ENCODE data around the gene RPL13A.

Gene RPL13A

DNA sequence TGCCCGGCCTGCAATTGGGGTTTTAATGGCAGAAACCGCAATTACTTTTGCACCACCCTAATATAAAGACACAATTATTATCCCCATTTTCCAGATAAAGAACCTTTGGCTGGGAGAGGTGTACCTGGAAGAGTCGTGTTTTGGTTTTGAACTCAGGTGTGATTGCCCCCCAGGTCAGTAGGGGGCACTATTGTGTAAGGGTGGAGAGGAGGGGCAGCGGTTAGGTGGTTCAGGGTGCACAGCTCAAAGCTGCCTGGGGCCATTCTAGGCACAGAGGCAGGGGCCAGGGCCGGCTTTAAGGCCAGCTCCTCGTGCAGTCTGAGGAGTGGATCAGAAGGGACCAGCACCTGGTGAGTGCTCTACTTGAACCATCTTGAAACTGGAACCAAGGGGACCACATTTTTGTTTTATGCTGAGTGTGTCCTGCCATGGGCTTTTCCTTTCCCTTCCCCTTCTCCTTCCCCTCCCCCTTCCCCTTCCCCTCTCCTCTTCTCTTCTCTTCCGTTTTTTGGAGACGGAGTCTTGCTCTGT, 19.2 kb downstream of the RPL13A start:
- peak; percentile 61 to 73 for DNase-seq (ENCODE audit: low read depth in 2 of 2)

DNA sequence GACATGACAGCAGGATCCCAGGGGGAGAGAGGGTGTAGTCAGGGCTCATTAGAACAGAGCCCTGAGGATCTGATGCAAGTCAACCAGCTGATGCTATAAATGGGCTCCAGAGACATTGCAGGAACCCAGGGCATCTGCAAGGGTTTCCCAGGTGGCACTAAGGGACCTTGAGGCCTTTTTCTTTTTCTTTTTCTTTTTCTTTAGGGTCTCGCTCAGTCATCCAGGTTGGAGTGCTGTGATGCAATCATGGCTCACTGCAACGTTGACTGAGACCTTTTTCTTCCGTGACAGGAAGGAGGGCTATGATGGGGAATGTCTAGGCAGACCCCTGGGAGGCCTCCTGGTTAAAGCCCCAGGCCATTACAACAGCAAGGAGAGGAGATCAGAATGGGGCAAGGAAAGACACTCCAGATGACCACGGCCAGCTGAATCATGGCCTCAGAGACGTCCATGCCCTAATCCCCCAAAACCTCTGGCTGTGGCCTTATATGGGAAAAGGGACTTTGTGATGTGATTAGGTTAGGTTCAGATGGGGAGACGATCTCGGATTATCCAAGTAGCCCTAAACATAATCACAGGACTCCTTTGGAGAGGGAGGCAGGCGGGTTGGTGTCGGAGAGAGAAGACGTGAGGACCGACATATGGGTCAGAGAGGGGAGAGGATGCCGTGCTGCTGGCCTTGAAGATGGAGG, 20.5 kb downstream of the RPL13A start:
- no peak for DNase-seq (ENCODE audit: low read depth in 2 of 2)

DNA sequence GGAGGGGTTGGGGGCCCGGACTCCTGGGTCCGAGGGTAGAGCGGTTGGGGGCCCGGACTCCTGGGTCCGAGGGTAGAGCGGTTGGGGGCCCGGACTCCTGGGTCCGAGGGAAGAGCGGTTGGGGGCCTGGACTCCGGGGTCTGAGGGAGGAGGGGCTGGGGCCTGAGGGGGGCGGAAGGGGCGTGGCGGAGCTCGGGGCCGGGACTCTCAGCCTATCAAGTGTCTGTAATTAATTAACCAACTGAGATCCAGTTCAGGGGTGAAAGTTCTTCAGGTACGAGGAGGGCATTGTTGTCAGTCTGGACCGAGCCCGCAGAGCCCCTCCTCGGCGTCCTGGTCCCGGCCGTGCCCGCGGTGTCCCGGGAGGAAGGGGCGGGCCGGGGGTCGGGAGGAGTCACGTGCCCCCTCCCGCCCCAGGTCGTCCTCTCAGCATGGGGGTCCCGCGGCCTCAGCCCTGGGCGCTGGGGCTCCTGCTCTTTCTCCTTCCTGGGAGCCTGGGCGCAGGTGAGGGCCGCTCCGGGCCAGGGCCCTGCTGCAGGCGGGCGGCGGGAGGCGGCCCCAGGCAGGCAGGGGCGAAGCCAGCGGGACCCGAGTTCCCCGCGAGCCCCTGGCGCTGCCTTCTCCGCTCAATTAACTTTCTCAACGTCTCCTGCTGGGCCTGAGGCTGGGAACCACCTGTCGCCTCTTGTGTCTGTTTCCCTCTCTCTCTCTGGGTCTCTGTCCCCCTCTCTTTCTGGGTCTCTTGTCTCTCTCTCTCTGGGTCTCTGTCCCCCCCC, 25.8 kb downstream of the RPL13A start:
- DNase-seq (ENCODE audit: low read depth in 2 of 2) = peak in 1 of 2 donors; percentile 42

DNA sequence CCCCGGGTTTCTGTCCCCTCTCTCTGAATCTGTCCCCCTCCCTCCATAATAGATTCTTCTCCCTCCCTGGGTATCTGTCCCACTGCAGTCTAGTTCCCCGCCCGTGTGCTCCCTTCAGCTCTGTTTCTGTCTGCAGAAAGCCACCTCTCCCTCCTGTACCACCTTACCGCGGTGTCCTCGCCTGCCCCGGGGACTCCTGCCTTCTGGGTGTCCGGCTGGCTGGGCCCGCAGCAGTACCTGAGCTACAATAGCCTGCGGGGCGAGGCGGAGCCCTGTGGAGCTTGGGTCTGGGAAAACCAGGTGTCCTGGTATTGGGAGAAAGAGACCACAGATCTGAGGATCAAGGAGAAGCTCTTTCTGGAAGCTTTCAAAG, 26.3 kb downstream of the RPL13A start:
- no peak for DNase-seq (ENCODE audit: low read depth in 2 of 2)

DNA sequence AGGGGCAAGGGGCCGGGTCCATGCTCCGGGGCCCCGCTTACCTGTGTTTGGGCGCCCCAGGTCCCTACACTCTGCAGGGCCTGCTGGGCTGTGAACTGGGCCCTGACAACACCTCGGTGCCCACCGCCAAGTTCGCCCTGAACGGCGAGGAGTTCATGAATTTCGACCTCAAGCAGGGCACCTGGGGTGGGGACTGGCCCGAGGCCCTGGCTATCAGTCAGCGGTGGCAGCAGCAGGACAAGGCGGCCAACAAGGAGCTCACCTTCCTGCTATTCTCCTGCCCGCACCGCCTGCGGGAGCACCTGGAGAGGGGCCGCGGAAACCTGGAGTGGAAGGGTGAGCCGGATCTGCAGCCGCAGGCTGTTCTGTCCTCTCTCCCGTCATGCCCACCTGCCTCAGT, 26.7 kb downstream of the RPL13A start:
- DNase-seq (ENCODE audit: low read depth in 2 of 2) = no peak

DNA sequence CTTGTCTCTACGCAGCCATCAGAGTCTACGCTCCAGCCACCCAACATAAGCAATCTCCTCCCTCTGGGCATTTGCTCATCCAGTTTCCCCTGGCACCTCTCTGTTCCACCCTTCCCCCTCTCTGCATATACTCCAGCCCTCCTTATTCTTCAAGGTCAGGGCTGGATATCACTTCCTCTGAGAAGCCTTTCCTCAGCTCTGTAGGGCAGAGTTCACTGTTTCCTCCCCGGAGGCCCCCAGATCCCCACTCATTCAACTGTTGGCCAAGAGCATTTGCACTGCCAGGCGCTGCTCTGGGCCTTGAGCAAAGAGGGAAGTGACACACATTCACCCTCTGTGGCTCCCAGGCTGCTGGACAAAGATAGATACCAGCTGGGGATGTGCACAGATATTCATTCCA, 28.4 kb downstream of the RPL13A start:
- DNase-seq (ENCODE audit: low read depth in 2 of 2) = no peak

DNA sequence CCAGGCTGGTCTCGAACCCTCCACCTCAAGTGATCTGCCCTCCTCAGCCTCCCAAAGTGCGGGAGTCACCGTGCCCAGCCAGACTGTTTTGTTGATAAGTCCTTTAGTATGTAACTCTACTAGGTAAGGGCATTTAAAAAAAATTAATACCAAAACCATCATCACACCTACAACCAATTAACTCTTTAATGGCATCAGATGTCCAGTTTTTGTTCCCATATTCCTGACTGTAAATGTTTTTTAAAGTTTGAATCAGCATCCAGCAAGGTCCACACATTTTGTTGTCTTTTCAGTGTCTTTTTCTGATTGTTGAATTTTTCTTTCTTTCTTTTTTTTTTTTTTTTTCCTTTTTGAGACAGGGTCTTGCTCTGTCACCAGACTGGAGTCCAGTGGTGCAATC, 30.6 kb downstream of the RPL13A start:
- DNase-seq (ENCODE audit: low read depth in 2 of 2) = no peak

DNA sequence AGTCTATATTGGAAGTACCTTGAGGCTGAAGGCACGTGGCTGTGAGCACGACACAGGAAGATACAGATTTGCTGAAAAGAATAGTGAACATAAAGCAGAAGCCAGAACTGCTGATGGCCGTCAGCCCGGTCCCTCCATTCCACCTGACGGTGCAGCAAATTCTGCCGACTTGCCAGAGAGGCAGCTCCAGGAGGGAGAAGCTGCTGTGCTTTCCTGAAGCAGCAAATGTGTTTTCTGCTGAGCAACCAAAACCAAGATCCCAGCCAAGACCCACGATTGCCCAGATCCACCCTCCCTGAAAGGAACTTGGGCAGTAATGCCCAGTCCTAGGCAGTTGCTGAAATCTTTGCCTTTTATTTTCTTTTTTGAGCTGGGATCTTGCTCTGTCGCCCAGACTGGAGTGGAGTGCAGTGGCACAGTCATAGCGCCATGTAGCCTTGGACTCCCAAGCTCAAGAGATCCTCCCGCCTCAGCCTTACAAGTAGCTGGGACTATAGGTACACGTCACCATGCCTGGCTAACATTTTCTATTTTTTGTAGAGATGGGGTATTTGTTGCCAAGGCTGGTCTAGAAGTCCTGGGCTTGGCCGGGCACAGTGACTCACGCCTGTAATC, 33.4 kb downstream of the RPL13A start:
- no peak for DNase-seq (ENCODE audit: low read depth in 2 of 2)

DNA sequence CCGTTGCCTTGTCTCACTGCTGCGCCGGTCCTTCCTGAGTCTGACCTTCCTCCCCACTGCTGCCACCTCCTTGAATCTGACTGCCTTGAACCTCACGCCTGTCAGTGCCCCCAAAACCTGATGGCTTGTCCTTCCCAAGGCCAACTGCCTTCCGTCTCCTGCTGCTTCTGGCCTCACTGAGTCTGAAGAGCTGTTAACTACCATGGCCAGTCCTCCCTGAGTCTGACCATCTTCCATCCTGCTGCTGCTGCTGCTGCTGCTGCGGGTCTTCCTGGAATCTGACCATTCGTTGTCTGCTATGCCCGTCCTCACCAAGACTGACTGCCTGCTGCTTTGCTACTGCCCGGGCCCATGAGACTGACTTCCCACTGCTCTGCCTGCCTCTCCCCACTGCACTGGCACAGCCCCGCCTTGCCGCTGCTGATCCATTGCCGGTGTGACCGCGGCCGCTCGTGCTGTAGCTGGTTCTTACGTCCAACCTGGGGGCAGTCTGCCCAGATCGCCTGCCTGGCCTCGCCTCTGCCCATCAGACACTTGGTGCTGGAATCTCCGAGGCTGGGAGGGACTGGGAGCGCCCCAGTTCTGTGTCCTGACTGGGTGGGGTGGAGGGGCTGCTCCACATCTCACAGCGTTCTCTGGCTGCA, 37.5 kb downstream of the RPL13A start:
- no peak for DNase-seq (ENCODE audit: low read depth in 2 of 2)

DNA sequence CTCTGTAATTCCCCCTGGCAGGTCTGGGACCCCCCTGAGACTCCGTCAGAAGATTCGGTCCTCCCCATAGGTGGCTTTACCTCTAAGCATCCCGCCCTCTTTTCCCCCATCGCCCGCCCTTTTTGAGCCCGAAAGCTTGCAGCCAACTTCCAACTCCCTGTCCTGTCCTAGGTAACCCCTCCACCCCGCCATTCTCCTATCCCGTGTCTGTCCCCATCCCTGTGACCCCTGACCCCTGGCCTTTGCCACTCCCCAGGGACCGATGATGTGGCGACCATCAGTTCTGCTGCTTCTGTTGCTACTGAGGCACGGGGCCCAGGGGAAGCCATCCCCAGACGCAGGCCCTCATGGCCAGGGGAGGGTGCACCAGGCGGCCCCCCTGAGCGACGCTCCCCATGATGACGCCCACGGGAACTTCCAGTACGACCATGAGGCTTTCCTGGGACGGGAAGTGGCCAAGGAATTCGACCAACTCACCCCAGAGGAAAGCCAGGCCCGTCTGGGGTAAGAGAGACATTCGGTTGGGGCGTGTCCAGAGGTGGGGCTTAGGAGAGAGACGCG, 40.9 kb downstream of the RPL13A start:
- no peak for DNase-seq (ENCODE audit: low read depth in 2 of 2)

DNA sequence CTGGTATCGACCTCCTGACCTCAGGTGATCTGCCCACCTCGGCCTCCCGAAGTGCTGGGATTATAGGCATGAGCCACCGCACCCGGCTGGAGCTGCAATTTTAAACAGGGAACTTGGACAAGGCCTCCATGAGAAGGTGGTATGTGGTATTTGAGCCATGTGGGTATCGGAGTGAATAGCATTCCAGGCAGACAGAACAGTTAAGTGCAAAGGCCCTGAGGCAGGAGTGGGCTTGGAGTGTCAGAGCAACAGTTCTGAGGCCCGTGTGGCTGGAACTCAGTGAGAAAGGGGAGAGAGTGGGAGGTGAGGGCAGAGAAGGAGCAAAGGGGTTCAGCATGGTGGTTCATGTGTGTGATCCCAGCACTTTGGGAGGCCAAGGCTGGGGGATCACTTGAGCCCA, 43.3 kb downstream of the RPL13A start:
- DNase-seq (ENCODE audit: low read depth in 2 of 2) = no peak

DNA sequence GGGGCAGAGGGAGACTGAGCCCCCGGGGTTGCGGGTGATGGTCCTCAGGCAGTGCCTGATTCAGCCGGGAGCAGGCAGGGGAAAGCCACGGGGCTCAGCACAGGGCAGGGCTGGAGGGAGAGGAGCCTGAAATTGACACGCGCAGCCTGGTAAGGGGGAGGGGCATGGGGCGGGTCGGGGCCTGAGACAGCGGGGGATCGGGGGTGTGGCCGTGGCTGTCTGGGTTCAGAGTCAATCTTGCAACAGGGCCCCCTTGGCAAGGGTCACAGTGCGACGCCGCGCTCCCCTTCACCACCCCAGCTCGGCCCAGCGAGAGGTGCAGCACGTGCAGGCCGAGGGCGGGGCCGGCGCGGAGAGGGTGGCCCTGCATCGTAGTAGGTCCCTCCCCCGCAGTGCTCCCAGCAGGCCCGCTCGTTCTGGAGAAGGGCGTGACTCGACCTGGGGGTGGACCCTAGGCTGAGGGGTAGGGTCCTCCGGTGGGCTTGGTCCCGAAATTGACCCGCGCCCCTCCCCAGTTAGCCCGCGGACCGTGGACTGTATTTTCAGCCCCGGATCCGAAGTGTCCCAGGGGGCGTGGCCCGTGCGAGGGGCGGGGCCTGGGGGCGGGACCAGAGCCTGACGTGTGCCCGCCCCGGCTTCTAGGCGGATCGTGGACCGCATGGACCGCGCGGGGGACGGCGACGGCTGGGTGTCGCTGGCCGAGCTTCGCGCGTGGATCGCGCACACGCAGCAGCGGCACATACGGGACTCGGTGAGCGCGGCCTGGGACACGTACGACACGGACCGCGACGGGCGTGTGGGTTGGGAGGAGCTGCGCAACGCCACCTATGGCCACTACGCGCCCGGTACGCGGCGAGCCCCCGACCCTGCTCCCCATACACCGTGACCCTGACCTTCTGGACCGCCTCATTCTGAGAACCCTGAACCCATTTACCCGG, 46.4 kb downstream of the RPL13A start:
- peak; percentile 85 to 88 for DNase-seq (ENCODE audit: low read depth in 2 of 2)

DNA sequence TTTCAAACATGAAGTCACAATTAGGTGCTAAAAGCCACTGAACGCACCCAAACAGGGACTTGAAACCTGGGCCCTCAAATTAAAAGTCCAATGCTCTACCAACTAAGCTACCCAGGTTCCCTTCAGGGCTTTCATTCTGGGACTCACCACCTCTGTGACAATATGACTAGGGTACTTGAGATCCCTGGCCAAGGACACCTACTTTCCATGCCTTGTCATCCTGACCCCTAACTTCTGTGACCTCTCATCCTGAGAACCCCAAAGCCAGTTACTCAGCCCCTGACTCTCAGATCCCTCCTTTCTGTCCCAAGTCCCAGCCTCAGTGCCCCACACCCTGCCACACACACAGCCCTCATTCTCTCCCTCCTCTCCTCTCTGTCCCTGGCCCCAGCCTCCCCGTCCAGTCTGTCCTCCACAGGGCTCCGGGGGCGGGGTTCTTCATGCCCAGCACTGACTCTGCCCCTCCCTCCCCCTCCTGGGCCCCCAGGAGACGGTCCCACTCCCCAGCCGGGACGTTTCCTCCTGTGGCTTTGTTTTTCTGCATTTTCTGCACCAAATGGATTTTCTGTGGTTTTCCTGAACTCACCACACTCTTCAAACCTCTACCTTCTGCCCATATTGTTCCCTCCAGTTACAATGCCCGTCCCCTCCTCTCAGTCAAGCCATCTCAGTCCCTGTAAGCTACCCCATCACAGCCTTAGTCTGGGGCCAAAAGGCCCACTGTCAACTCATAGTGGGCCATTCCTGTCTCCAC, 47.4 kb downstream of the RPL13A start:
- no peak for DNase-seq (ENCODE audit: low read depth in 2 of 2)

DNA sequence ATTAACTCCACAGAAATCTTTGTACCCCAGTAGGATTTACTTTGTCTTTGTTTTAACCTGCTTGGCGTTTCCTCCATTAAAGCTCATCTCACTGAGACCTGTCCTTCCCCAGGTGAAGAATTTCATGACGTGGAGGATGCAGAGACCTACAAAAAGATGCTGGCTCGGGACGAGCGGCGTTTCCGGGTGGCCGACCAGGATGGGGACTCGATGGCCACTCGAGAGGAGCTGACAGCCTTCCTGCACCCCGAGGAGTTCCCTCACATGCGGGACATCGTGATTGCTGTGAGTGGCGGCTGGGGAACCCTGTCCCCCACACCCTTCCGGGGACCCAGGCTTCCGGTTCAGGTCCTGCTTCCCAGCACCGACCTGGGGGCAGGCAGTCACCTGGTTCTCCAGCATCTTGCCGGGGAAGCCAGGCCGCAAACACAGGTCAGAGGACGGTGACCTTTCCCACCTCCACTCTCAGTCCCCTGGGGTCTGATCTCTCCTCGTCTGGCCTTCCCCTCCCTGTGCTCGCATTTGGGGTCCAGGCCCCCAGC, 49.6 kb downstream of the RPL13A start:
- no peak for DNase-seq (ENCODE audit: low read depth in 2 of 2)

DNA sequence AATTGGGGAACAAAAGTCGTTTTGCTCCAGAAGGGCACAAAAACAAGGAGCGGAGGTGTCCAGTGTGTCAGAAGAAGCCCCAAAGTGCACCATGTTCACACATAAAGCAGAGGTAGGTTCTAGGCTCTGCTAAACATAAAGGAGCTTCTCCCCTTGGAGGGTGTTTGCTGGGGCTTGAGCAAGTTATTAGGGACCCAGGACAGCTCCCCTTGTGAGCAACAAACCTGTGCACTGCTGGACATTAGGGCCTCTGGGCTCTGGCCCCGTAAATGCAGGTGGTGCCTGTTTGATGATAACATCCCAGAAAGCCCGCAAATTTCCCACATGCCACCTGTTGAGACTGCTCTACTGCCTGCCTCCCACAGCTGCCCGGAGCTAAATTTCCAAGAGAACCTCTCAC, 51.2 kb downstream of the RPL13A start:
- DNase-seq (ENCODE audit: low read depth in 2 of 2) = no peak

DNA sequence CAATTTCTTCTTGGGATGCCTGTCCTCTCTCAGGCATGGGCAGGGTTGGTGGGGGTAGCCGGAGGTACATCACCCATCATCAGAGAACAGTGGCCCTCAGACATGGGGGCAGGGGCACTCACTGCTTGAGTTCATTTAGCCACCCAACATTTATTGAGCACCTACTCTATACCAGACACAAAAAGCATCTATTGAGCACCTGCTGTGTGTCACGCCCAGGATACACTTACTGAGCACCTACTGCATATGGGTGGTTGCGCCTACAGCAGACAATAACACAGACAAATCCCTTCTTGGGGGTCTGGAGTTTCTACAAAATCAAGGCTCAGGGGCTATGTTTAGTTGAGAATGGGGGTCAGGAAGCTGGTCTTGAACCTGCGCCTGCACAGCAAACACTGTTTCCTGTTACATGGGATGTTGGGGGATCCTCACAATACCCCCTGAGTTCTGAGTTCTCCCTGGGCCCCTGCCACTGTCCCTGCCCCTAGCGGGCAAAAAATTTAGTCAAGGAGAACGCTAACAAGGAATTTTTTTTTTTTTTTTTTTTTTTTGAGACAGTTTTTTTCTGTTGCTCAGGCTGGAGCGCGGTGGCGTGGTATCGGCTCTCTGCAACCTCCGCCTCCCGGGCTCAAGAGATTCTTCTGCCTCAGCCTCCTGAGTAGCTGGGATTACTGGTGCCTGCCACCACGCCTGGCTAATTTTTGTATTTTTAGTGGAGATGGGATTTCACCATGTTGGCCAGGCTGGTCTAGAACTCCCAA, 52.0 kb downstream of the RPL13A start:
- no peak for DNase-seq (ENCODE audit: low read depth in 2 of 2)

All from stimulated activated CD4-positive, alpha-beta T cell treated with anti-CD3 and anti-CD28 coated beads, Interleukin-1b, Interleukin-23, amount 100 ng/mL, for 4 hours (primary cell).